Inflammatory macrophage treated with lipopolysaccharide for 4 hours (primary cell): ENCODE data around the gene KCNA10.
A peak's percentile ranks its signal among the peaks of the same experiment; 100 is the strongest.

Source experiments
- DNase-seq: peaks from one replicate; pipeline ENCODE4 v3.0.0-alpha.2; 2020

Gene KCNA10

DNA sequence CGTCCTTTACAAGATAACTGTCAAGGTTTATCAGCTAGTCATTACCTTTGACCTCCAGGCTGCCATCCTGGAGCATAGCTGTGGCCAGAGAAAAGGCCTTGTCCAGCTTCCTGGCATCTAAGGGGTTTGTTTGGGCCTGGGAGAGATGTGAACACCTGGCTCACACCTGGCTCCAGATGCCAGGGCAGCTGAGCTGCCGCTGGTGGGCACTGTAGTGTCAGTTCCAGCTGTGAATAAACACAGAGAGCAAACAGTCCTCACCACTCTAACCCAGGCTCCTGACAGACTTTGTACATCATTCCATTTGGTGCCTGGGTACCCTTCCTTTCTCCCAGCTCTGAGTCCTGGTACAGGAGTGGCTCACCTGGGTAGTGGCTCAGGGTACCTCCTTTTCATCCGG, 14.3 kb upstream of the KCNA10 start:
- DNase-seq: no peak

DNA sequence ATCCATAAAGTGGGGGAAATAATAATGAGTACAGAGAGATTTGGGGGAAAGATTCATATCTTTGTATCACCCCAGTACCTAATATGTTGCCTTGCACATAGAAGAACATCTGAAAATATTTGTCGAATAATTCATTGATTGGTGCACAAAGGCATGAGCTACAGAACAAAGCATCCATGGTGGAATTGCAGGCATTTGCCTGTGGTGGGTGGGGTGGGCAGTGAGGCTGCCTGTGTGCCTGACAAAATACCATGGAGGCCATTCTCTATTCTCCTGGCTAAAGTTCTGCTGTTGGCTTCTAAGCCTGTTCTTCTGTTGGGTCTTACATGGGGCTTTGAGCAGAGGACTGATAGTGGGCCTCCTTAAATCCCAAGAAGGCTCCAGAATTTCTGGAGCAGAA, 10.0 kb upstream of the KCNA10 start:
- DNase-seq: no peak

DNA sequence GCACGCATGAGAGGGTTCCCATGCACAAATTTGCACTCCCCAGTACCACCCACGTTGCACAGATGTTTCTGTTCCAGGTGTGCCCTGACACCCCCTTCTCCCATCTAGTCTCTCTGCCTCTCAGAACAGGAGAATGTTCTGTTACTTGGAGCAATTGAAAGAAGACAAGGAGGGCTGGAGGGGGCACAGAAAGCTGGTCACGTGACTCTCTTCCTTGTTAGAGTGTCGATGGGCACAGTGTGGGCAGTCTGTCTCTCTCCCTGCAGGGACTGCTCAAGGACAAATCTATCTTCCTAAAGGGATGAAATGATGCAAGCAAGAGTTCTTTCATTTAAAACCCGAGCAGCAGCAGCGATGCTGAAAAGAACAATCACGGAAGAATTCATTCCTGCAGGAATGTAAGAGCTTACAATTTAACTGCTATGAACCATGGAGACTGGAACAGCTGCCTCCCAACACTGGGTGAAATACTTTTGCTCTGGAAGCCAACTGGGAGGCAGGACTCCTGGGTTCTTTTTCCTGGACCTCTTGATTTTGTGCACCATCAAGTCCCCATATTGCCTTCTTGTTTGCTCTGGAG, 7.3 kb upstream of the KCNA10 start:
- DNase-seq: no peak

- no peak for DNase-seq
Measured at GRCh38 chr1:110525249-110525595, 6.2 kb upstream of the KCNA10 start.

DNA sequence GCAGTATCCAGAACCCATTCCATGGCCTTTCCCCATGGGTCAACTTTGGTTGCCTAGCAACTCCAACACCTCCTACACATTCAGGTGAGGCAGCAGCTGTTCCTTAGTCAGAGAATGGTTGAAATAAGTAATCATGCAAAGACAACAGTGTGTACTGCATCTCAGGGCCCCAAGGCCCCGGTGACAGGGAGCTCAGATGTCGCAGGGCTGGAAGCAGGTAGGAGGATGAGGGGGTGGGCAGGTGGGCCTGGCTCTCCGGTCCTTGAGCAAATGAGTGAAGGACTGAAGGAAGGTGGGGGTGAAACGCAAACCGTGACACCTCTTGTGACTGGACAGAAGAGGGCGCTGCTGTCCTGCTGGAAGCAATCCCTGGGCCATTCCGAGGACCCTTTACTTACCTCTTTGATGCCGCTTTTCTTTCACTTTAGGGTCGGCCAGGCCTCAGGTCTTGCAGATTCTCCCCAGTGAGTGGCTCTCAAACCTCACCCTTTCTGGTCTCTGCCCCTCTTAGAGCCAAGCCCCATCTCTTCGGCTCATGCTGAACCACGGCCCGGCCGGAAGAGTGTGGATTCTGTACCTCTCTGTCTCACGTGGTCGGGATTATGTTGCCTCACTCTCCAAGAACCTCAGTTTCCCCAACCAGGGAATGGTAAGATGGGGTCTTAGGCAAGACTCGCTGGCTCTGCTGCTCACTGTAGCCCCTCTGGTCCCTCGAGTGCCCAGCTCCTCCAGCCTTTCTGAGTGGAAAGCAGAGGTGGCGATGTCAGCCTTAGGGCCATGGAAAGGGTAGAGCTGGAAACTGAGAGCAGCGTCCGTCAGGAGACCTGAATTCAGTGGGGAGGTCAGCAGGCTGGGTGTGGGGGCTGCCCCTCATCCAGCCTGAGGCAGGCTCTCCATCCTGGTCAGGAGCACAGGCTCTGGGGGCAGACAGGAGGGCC, 5.6 kb upstream of the KCNA10 start:
- DNase-seq: peak; percentile 41

DNA sequence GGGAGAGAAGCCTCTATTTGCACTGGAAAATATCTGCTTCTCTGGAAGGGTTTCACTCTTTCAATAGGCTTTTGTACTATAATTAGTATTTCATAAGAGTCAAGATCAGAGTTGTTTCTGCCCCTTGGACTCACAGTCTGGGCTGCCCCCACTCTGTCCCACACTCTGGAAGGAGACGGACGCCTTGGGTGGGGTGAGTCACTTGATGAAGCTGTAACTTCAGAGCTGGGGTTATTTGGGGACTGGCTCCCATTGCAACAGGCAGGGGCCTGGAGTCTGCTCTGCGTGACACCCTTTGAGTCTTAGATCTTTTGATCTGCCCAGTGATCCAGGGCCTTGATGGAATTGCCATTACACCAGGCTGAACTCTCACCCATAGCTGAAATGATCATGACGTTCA, 4.0 kb upstream of the KCNA10 start:
- DNase-seq: peak; percentile 96

DNA sequence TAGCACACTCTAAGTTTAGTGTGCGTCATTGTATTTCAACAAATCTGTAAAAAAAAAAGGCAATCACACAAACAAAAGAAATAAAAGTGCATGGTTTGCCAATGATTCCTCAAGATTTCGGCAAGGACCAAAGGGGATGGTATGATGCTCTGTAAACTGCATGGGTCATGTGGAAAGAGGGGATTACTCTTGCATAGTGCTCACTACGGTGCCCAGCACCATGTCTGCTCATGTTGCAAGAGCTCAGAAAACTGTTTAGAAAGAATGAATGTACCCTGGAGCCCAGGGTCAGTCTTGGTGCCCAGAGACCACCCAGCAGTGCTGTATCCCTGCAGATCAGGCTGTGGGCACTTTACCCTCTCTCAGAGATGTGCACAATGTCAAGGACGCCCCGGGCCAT, 3.6 kb upstream of the KCNA10 start:
- peak; percentile 49 for DNase-seq

DNA sequence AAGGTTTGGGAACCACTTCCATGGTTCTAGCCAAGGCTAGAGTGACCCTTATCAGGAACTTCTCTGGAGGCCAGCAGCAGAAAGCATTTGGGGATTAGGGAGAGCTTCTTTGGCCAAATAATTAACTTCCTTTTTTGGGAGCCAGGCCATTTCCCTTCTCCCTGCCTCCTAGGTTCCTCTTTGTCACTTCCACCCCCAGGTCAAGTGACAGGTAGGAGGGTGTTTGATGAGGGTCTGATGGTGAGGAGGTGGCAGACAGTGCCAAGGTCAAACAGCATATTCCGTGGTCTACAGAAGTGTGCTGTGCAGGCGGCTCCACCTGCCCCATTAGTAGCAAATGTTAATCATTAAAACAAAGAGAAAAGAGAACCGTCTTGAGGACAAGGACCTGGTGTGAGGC, 1.9 kb upstream of the KCNA10 start:
- peak; percentile 62 for DNase-seq

DNA sequence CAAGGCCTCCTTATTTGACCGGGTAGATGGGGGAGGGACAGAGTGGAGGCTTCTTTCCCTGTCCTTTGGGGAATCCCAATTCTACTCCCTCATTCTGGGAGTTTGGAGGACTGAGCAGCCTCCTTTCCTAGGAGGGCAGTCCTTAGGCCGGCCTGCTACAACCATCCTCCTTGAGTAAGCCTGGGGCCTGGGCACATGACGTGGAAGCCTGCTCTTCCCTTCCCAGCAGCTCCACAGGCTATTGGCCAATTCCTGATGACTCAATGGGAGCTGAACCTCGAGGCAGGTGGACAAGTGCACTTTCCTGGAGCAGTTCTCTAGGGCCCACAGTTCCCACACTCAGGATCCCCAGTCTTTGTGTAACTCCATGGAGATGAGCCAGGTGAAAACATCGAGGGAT, 3.1 kb downstream of the KCNA10 start:
- peak; percentile 71 for DNase-seq

GRCh38 chr1:110515041-110515440, 3.9 kb downstream of the KCNA10 start:
- DNase-seq: peak; percentile 92

GRCh38 chr1:110513511-110513910, 5.5 kb downstream of the KCNA10 start:
- peak; percentile 49 for DNase-seq

DNA sequence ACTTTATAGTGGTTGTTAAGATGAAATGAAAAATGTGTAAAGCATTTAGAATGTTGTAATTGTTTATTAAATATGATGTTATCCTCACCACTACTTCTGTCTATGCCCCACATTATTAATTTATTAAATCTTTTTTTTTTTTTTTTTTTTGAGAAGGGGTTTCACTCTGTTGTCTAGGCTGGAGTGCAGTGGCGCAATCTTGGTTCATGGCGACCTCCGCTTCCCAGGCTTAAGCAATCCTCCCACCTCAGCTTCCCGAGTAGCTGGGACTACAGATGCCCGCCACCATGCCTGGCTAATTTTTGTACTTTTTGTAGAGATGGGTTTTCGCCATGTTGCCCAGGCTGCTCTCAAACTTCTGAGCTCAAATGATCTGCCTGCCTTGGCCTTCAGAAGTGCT, 7.5 kb downstream of the KCNA10 start:
- peak; percentile 58 for DNase-seq

DNA sequence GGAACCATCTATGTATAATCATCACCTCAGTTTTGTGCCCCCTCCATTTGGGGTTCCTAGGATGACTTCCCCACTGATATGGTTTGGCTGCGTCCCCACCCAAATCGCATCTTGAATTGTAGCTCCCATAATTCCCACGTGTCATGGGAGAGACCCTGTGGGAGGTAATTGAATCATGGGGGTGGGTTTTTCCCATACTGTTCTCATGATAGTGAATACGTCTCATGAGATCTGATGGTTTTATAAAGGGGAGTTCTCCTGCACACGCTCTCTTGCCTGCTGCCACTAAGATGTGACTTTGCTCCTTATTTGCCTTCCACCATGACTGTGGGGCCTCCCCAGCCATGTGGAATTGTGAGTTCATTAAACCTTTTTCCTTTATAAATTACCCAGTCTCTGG, 8.1 kb downstream of the KCNA10 start:
- DNase-seq: peak; percentile 77

DNA sequence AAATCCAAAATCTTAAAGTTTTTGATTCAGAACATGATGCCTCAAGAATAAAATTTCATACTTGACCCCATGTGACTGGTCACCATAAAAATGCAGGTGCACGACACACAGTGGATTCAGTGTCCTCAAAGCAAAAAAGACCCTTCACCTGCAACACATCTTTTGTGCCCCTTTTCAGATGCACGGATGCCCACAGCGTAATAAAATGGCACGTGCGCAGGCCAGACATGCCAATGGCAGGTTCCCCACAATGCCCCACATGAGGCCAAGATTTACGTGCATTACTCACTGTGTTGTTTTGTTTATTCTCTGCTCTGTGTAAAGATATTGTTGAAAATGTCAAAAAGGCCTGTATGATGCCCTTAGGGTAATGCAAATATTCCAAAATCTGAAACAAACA, 9.3 kb downstream of the KCNA10 start:
- DNase-seq: no peak

GRCh38 chr1:110508028-110508940, 10.7 kb downstream of the KCNA10 start:
- DNase-seq: peak; percentile 90

DNA sequence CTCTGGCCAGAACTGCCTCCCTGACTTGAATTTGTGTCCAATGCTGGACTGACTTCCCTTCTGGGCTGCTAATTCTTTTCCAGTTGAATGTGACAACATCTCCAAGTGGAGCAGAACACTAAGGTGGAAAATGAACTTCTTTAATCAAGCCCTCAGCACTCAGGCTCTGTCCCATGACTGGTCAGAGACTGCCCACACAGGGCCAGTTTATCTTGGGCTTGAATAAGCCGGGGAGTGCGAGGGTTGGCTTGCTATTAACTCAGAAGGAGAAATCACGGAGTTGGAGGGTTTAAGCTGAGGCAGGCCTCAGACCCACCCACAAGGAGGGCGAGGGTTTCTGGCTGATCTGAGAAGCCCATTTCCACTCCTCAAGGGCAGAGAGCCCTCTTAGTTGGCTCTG, 12.4 kb downstream of the KCNA10 start:
- peak; percentile 58 for DNase-seq

- no peak for DNase-seq
Measured at GRCh38 chr1:110505596-110505995, 13.4 kb downstream of the KCNA10 start.

GRCh38 chr1:110504226-110504625, 14.7 kb downstream of the KCNA10 start:
- DNase-seq: peak; percentile 79

GRCh38 chr1:110503471-110503870, 15.5 kb downstream of the KCNA10 start:
- DNase-seq: no peak

GRCh38 chr1:110502402-110503151, 16.4 kb downstream of the KCNA10 start:
- DNase-seq: peak; percentile 93

GRCh38 chr1:110501488-110502132, 17.4 kb downstream of the KCNA10 start:
- DNase-seq: no peak

GRCh38 chr1:110498270-110498669, 20.7 kb downstream of the KCNA10 start:
- DNase-seq: no peak
